LoVo (cell line): ENCODE data around the gene CCHCR1.

Experiments
- DNase-seq: peaks from one replicate; pipeline ENCODE4 v3.0.0-alpha.2; 2016; ENCODE audit warnings: low spot score

The CCHCR1 gene

GRCh38 chr6:31129130-31129529 lies 28.5 kb downstream of the CCHCR1 start:
- no peak for DNase-seq

- peak; percentile 66 for DNase-seq
Observed at GRCh38 chr6:31128093-31128676, 29.4 kb downstream of the CCHCR1 start.

GRCh38 chr6:31126396-31127175 lies 31.0 kb downstream of the CCHCR1 start:
- DNase-seq = no peak

GRCh38 chr6:31125586-31126363 lies 31.8 kb downstream of the CCHCR1 start:
- DNase-seq = no peak

- peak; percentile 15 for DNase-seq
Observed at GRCh38 chr6:31125162-31125561, 32.4 kb downstream of the CCHCR1 start.

GRCh38 chr6:31122791-31123706 lies 34.6 kb downstream of the CCHCR1 start:
- DNase-seq = no peak

- no peak for DNase-seq
Observed at GRCh38 chr6:31121131-31121790, 36.3 kb downstream of the CCHCR1 start.

GRCh38 chr6:31120151-31120915 lies 37.3 kb downstream of the CCHCR1 start, which contains the start of gene CDSN:
CDSN (minus strand) TSS chr6:31120446; CDS start chr6:31120419, 27 bp downstream.
- no peak for DNase-seq

GRCh38 chr6:31118178-31118577 lies 39.4 kb downstream of the CCHCR1 start:
- no peak for DNase-seq

- DNase-seq = no peak
Observed at GRCh38 chr6:31116661-31117385, 40.8 kb downstream of the CCHCR1 start.

GRCh38 chr6:31115941-31116560 lies 41.6 kb downstream of the CCHCR1 start:
- no peak for DNase-seq

GRCh38 chr6:31114970-31115849 lies 42.4 kb downstream of the CCHCR1 start:
- DNase-seq = peak; percentile 74

GRCh38 chr6:31114541-31114878 lies 43.1 kb downstream of the CCHCR1 start, which contains the start of gene PSORS1C1:
PSORS1C1 (plus strand) TSS chr6:31114800; CDS start chr6:31129633, 14,833 bp downstream.
- peak; percentile 96 for DNase-seq

GRCh38 chr6:31113861-31114540 lies 43.6 kb downstream of the CCHCR1 start:
- DNase-seq = no peak

GRCh38 chr6:31112478-31112877 lies 45.1 kb downstream of the CCHCR1 start, which contains the start of gene C6orf15:
C6orf15 (minus strand) TSS chr6:31112575; CDS start chr6:31112555, 20 bp downstream.
- DNase-seq = no peak

GRCh38 chr6:31111712-31112111 lies 45.9 kb downstream of the CCHCR1 start:
- DNase-seq = no peak

GRCh38 chr6:31110825-31111582 lies 46.6 kb downstream of the CCHCR1 start:
- DNase-seq = no peak
